Calu3 (cell line): Measurements from ENCODE around the gene PRKN. TPM values are rescaled to one million over a fixed set of nuclear protein-coding genes. Genes with fewer than 3 reads are reported as not detected.

Source experiments
- BruUV-seq: library from RNA; stranded (reverse); fragments of 400-500 nt; replicated peaks from 2 replicates; lab custom pipeline; 2021; lab: Mats Ljungman, UMichigan
- CTCF ChIA-PET: fragments of 300-600 bp; sonication (Branson Sonifier 250); formaldehyde crosslinking; loops from one replicate; lab custom pipeline; 2022; ENCODE audit warnings: antibody characterized with exemption; lab: Charles Lee
- DNase-seq: peaks from one replicate; pipeline ENCODE4 v3.0.0; 2022
- H3K27ac Mint-ChIP-seq: one replicate; pipeline ENCODE4 v1.8.0; 2022; ENCODE audit warnings: mixed read lengths; ENCODE audit not compliant: unreplicated experiment
- H3K27me3 Mint-ChIP-seq: one replicate; pipeline ENCODE4 v1.8.0; 2022; ENCODE audit warnings: mixed read lengths; ENCODE audit not compliant: unreplicated experiment
- H3K36me3 Mint-ChIP-seq: one replicate; pipeline ENCODE4 v1.8.0; 2022; ENCODE audit warnings: mild to moderate bottlenecking, moderate library complexity, mixed read lengths; ENCODE audit not compliant: insufficient read depth, unreplicated experiment
- H3K4me1 Mint-ChIP-seq: one replicate; pipeline ENCODE4 v1.8.0; 2022; ENCODE audit warnings: mild to moderate bottlenecking, low read depth, mixed read lengths; ENCODE audit not compliant: unreplicated experiment
- H3K4me3 Mint-ChIP-seq: one replicate; pipeline ENCODE4 v1.8.0; 2022; ENCODE audit warnings: mild to moderate bottlenecking, low read depth, moderate library complexity, mixed read lengths; ENCODE audit not compliant: unreplicated experiment
- H3K9me3 Mint-ChIP-seq: one replicate; pipeline ENCODE4 v1.8.0; 2022; ENCODE audit warnings: low read depth, mixed read lengths; ENCODE audit not compliant: unreplicated experiment
- intact Hi-C: fragments of 100-400 bp; cut with micrococcal nuclease; formaldehyde crosslinking; loops from one replicate; pipeline ENCODE4 v1.10.0; 2022; ENCODE audit not compliant: unreplicated experiment
- total RNA-seq: library from RNA; stranded (reverse); gene quantifications from 2 replicates; pipeline ENCODE4 v1.2.3, GENCODE V29; 2022
- TF ChIP-seq, protein P1 (sequence below): fragments of 200-600 bp; IDR thresholded peaks from one replicate; pipeline ENCODE4 v1.8.0; 2022; ENCODE audit warnings: antibody characterized with exemption; ENCODE audit not compliant: unreplicated experiment

PRKN gene
- total RNA-seq, 1 experiment from 2014 or later: 3.8 TPM

DNA sequence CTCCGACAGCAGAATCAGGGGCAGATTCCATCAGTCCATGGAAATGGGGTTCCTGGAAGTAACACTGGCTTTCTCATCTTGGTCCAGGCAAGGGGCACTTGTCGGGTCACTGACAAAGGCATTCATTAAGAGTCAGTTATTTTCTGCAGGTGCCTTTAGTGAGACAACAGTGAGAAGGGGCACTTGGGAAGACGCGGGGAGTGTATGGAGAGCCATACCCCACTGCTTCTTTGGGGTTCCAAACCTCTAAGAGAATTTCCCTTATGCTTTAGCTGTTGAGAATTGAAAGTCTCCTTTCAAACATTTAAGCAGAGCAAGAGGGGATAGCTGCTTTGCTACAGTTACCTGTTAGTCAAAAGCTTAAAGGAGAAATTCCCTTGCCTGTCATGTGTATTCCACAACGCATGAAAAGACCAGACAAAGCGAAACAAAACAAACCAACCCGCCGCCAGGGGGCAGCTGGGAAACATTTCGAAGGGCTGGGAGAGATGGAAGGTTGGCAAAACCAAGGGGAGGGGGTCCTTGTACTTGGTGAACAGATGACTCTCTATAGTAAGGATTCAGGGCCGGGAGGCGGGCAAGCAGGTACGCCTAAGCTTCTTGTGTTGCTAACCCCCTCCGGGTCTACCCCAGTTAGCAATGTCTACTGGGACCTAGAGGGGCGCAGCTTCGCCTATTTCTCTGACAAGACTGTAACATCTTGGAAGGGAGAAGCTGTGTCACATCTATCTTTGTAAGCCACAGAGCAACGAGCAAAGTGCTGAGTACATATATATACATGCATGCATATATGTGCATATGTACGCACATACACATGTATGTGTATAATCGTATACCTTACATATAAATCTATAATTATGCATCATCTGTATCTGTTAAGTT is 978.8 kb downstream of the PRKN start:
- intact Hi-C loops: no loop called here

DNA sequence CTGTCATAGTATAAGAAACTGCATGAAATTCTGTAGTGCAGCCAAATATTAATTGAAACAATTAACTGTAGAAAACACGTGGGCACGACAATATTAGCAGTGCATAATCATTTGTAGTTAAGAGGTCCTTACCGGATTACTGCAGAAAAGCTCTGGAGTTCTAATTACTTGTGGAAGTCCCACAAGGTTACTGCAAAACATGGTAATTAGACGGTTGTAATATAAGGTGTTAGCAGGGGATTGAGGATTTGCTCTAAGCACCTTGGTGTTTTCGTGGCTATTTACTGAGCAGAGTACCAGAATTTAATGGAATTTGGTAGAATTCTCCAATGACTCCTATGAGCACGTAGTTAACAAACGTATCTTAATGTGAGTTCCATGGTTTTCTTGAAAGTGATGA is 980.1 kb downstream of the PRKN start:
- H3K9me3 Mint-ChIP-seq: peaks cover 4% of the 10 kb centered on the region
- intact Hi-C loops: no loop called here
- no peak overlapping the region for H3K4me3 Mint-ChIP-seq
- H3K27ac Mint-ChIP-seq: no peak overlapping the region
- BruUV-seq: no TSS peak
- TF ChIP-seq, protein P1, sequence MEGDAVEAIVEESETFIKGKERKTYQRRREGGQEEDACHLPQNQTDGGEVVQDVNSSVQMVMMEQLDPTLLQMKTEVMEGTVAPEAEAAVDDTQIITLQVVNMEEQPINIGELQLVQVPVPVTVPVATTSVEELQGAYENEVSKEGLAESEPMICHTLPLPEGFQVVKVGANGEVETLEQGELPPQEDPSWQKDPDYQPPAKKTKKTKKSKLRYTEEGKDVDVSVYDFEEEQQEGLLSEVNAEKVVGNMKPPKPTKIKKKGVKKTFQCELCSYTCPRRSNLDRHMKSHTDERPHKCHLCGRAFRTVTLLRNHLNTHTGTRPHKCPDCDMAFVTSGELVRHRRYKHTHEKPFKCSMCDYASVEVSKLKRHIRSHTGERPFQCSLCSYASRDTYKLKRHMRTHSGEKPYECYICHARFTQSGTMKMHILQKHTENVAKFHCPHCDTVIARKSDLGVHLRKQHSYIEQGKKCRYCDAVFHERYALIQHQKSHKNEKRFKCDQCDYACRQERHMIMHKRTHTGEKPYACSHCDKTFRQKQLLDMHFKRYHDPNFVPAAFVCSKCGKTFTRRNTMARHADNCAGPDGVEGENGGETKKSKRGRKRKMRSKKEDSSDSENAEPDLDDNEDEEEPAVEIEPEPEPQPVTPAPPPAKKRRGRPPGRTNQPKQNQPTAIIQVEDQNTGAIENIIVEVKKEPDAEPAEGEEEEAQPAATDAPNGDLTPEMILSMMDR: no peak
- CTCF ChIA-PET: interaction anchor here (0.5 kb wide), 1 partner anchor 158 kb away, joined by 3 read pairs; no protein-coding TSS in a partner anchor
- DNase-seq: no peak
- peaks cover 13% of the 10 kb centered on the region for H3K4me1 Mint-ChIP-seq
- H3K36me3 Mint-ChIP-seq: no peaks in the 10 kb centered on the region
- H3K27me3 Mint-ChIP-seq: no peaks in the 10 kb centered on the region

More for the DNA sequence above, 978.8 kb downstream of the PRKN start:
- peaks cover 13% of the 10 kb centered on the region for H3K4me1 Mint-ChIP-seq
- H3K27ac Mint-ChIP-seq: no peak overlapping the region
- peaks cover 4% of the 10 kb centered on the region for H3K9me3 Mint-ChIP-seq
- no peaks in the 10 kb centered on the region for H3K27me3 Mint-ChIP-seq
- H3K4me3 Mint-ChIP-seq: no peak overlapping the region
- no TSS peak for BruUV-seq
- no peaks in the 10 kb centered on the region for H3K36me3 Mint-ChIP-seq
- CTCF ChIA-PET: interaction anchor here (0.9 kb wide), 1 partner anchor 175 kb away, joined by 3 read pairs; no protein-coding TSS in a partner anchor
- DNase-seq: peak; percentile 41
- TF ChIP-seq, protein P1: no peak

DNA sequence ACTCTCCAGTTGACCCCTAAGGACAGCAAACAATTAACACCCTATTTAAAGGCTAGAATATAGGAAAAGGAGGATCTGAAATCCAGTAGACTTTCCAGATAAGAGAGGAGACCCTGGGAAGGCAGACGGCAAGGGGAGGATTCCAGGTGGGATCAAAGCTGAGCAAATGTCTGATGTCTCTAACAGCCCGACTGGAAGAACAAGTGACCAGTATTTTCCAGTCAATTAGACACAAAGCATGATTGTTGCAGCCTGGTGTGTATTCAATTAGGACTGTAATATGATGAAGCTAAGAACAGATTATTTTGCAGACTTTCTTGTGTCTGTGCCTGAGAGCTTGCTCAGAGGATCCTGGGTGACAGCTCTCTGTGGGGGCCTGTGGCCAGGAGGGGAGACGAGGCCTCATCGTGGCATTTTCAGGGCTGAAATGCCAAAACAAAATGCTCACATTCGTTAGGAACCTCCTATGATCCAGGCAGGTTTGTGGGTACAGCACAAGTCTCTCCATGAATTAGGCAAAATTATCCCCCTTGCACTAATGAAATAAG is 981.9 kb downstream of the PRKN start:
- no peaks in the 10 kb centered on the region for H3K36me3 Mint-ChIP-seq
- no peak overlapping the region for H3K27ac Mint-ChIP-seq
- TF ChIP-seq, protein P1: no peak
- H3K4me3 Mint-ChIP-seq: no peak overlapping the region
- no peaks in the 10 kb centered on the region for H3K4me1 Mint-ChIP-seq
- no peaks in the 10 kb centered on the region for H3K27me3 Mint-ChIP-seq
- CTCF ChIA-PET: no interaction called here
- DNase-seq: no peak
- intact Hi-C loops: no loop called here
- H3K9me3 Mint-ChIP-seq: no peaks in the 10 kb centered on the region
- BruUV-seq: no TSS peak

DNA sequence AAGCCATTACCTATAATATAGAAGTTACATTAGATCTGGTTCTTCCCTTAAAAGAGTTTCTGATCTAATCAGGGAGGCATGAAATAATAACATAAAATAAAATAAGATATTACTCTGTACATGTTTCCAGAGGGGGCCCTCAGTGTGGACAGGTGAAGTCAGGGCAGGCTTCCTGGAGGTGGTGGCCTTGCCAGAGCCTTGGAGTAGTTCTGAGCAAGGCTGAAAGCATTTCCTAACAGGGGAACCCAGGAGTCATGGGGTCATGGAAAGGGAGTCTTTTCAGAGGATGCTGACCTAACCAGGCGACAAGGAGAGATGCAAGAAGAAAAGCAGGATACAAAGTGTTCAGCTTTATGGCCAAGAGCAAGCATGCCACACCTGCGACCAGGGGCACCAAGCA is 982.4 kb downstream of the PRKN start:
- H3K36me3 Mint-ChIP-seq: no peaks in the 10 kb centered on the region
- intact Hi-C loops: no loop called here
- H3K4me3 Mint-ChIP-seq: no peak overlapping the region
- CTCF ChIA-PET: no interaction called here
- H3K27me3 Mint-ChIP-seq: no peaks in the 10 kb centered on the region
- DNase-seq: no peak
- BruUV-seq: no TSS peak
- no peaks in the 10 kb centered on the region for H3K9me3 Mint-ChIP-seq
- H3K4me1 Mint-ChIP-seq: no peaks in the 10 kb centered on the region
- TF ChIP-seq, protein P1: no peak
- H3K27ac Mint-ChIP-seq: no peak overlapping the region
